Daoy (cell line): ENCODE measurements around the gene HSD17B2. TPM values are rescaled to one million over a fixed set of nuclear protein-coding genes. Genes with fewer than 3 reads are reported as not detected.
"Not testable (repeated sequence)": the region's sequence is repeated elsewhere in the genome, so short reads cannot be mapped to it uniquely, and the experiment has no call there.

Experiments used
- DNase-seq: peaks from one replicate; pipeline ENCODE4 v3.0.0-alpha.2; 2015; ENCODE audit warnings: low read depth
- total RNA-seq: library from RNA; depleted of rRNA; stranded (reverse); fragments of >200 nt; shearing (Covaris generic); gene quantifications from 2 replicates; pipeline ENCODE4 v1.2.3, GENCODE V29; 2014; rRNA removed

Gene HSD17B2
- total RNA-seq, 1 experiment from 2014 or later: 0.69 TPM

- DNase-seq: no peak
These were observed 94.8 kb downstream of the HSD17B2 start for GRCh38 chr16:82129881-82130280.

- DNase-seq: no peak
These were observed 98.7 kb downstream of the HSD17B2 start for GRCh38 chr16:82133798-82134197.

GRCh38 chr16:82134846-82135245 is 99.8 kb downstream of the HSD17B2 start:
- no peak for DNase-seq

DNA sequence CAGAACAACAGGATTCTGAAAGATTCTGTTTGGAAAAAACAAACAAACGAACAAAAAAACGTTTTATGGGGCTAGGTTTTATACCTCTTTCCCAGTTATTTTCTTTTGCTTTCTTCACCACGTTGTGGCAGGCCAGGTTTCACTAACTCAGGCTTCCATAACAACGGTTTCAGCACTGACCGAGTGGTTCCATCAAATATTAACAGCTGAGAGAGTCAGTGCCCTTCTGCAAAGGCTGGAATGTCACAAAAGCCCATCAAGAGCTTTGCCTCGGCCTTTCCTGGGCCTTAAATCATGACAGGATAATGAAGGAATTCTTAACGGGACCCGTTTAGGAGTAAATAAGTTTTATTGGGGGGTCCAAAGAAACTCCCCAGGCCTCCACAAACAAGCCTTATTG is 100.8 kb downstream of the HSD17B2 start:
- DNase-seq: no peak

GRCh38 chr16:82136956-82137821 is 102.1 kb downstream of the HSD17B2 start:
- DNase-seq: no peak

- DNase-seq: no peak
These were observed 102.7 kb downstream of the HSD17B2 start for GRCh38 chr16:82137822-82138167.

DNA sequence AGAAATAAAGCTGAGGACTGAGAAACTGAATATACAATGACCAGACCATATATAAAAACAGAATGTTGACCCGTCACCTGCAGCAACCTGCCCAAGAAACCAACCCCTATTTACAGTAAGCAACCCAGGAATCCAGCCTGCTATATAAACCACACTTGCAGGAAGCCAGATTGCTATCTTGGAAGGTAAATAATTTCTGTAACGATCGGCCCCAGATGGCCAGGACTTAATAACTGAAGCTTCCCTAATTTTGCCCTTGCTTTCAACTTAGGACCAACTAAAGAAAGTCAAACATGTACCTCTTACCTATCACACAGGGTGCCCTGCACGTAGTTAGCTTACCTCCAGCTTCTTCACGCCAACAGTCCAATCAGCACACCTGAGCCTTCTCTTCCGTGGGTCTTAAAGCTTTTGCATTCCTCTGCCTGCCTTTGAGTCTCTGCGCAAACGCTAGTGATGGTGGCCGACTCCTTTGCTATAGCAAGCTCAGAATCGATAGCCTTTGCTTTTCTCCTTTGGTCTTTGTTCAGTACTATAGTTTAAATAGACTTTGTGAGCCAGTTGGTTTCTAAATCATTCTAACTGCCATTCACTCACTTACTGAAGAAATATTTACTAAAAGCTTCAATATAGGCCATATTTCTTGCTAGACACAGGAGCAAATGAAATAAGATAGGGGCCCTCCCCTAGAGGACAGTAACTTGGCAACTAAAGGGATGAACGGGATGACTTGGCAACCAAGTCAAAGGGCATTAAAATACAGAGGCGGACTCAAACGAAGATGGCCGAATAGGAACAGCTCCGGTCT is 103.6 kb downstream of the HSD17B2 start:
- no peak for DNase-seq

DNA sequence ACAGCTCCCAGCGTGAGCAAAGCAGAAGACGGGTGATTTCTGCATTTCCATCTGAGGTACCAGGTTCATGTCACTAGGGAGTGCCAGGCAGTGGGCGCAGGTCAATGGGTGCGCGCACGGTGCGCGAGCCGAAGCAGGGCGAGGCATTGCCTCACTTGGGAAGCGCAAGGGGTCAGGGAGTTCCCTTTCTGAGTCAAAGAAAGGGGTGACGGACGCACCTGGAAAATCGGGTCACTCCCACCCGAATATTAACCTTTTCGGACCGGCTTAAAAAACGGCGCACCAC is 104.2 kb downstream of the HSD17B2 start:
- DNase-seq: not testable (repeated sequence)

DNA sequence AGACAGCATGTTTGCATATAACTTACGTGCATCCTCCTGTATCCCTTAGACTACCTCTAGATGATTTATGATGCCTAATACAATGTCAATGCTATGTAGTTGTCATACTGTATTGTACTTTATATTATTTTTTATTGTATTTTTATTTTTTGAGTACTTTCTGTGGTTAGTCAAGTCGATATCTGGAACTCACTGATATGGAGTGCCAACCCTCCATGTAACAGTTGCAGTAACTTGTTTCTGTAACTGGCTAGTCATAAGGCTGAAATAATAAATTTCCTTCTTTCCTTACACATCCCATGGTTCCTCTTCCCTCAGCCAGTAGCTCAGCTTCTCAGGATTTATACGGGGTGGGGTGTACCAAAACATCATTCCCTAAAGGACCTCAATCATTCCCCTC is 111.5 kb downstream of the HSD17B2 start:
- no peak for DNase-seq

- no peak for DNase-seq
These were observed 111.9 kb downstream of the HSD17B2 start for GRCh38 chr16:82146957-82147356.

GRCh38 chr16:82147546-82147945 is 112.5 kb downstream of the HSD17B2 start:
- no peak for DNase-seq

Other genes starting within 250 kb of the HSD17B2 start
- 1.5 and 1.6 TPM in 2 replicates for gene SDR42E1, start 23.8 kb upstream of the HSD17B2 start, total RNA-seq
- 53.5 and 62.8 TPM in 2 replicates for gene MPHOSPH6, start 135.0 kb downstream of the HSD17B2 start, total RNA-seq